Fibroblast of mammary gland (primary cell): ENCODE data around the gene DCTD.

Experiments
- DNase-seq: peaks from one replicate; pipeline ENCODE4 v3.0.0-alpha.2; 2010; ENCODE audit warnings: low read depth
- H3K4me3 ChIP-seq: 2 replicates; pipeline ENCODE4 v1.5.1; 2011; ENCODE audit warnings: low read depth, mild to moderate bottlenecking, low read length, moderate library complexity; ENCODE audit not compliant: control insufficient read depth
- CTCF ChIP-seq: conservative IDR thresholded peaks from 2 replicates; pipeline ENCODE4 v1.5.1; 2011; ENCODE audit warnings: low read depth, low read length, inconsistent platforms; ENCODE audit not compliant: control insufficient read depth, insufficient read depth

Gene DCTD

GRCh38 chr4:182938205-182938645 lies 21.0 kb upstream of the DCTD start:
- H3K4me3 ChIP-seq, result no peak overlapping the region
- peak; percentile 98 for TF ChIP-seq CTCF
- DNase-seq, result peak; percentile 61

- DNase-seq, result no peak
- TF ChIP-seq CTCF, result no peak
These were observed 20.4 kb upstream of the DCTD start for GRCh38 chr4:182937268-182938204.

GRCh38 chr4:182932651-182933050 lies 15.5 kb upstream of the DCTD start:
- TF ChIP-seq CTCF, result no peak
- no peak for DNase-seq
- no peak overlapping the region for H3K4me3 ChIP-seq

More at GRCh38 chr4:182937268-182938204, 20.4 kb upstream of the DCTD start:
- H3K4me3 ChIP-seq, result no peak overlapping the region

GRCh38 chr4:182931691-182932345 lies 14.6 kb upstream of the DCTD start:
- DNase-seq, result no peak
- TF ChIP-seq CTCF, result no peak
- H3K4me3 ChIP-seq, result no peak overlapping the region

GRCh38 chr4:182930889-182931288 lies 13.7 kb upstream of the DCTD start:
- TF ChIP-seq CTCF, result no peak
- DNase-seq, result no peak
- no peak overlapping the region for H3K4me3 ChIP-seq

GRCh38 chr4:182929296-182929695 lies 12.1 kb upstream of the DCTD start:
- H3K4me3 ChIP-seq, result no peak overlapping the region
- no peak for TF ChIP-seq CTCF
- peak; percentile 66 for DNase-seq
